Endothelial cell (in vitro differentiated cells): ENCODE measurements around the gene FADS2. TPM values are rescaled to one million over a fixed set of nuclear protein-coding genes. Genes with fewer than 3 reads are reported as not detected.

Experiments
- DNase-seq: peaks from one replicate; pipeline ENCODE4 v3.0.0; 2021; ENCODE audit warnings: low spot score
- H3K27ac Mint-ChIP-seq: one replicate; pipeline ENCODE4 v1.8.0; 2021; ENCODE audit warnings: mixed read lengths, inconsistent platforms; ENCODE audit not compliant: unreplicated experiment
- H3K27me3 Mint-ChIP-seq: one replicate; pipeline ENCODE4 v1.8.0; 2021; ENCODE audit warnings: mild to moderate bottlenecking, moderate library complexity, mixed read lengths, inconsistent platforms; ENCODE audit not compliant: unreplicated experiment
- H3K36me3 Mint-ChIP-seq: one replicate; pipeline ENCODE4 v1.8.0; 2021; ENCODE audit warnings: mild to moderate bottlenecking, low read depth, mixed read lengths, inconsistent platforms; ENCODE audit not compliant: unreplicated experiment
- H3K4me1 Mint-ChIP-seq: one replicate; pipeline ENCODE4 v1.8.0; 2021; ENCODE audit warnings: mild to moderate bottlenecking, mixed read lengths, inconsistent platforms; ENCODE audit not compliant: unreplicated experiment
- H3K4me3 Mint-ChIP-seq: one replicate; pipeline ENCODE4 v1.8.0; 2021; ENCODE audit warnings: mild to moderate bottlenecking, mixed read lengths, inconsistent platforms; ENCODE audit not compliant: unreplicated experiment
- H3K9me3 Mint-ChIP-seq: one replicate; pipeline ENCODE4 v1.8.0; 2021; ENCODE audit warnings: mixed read lengths, inconsistent platforms; ENCODE audit not compliant: unreplicated experiment
- CTCF ChIP-seq: fragments of 200-600 bp; sonication (generic); IDR thresholded peaks from one replicate; pipeline ENCODE4 v1.5.0; 2021; ENCODE audit warnings: antibody characterized with exemption; ENCODE audit not compliant: unreplicated experiment
- total RNA-seq: library from RNA; stranded (reverse); fragmentation: NEBNext Ultra II Directional; extraction: Animal tissue kit (Norgen Biotek cat#: 25700); gene quantifications from one replicate; pipeline ENCODE4 v1.2.1, GENCODE V29; 2021; ENCODE audit not compliant: unreplicated experiment

The FADS2 gene
- total RNA-seq, 1 donor from 2014 or later: 682 TPM

- no peak for TF ChIP-seq CTCF
- Mint-ChIP-seq H3K4me3 (no peak overlapping the region), H3K36me3 (no peaks in the 10 kb centered on the region), H3K4me1 (peaks cover 13% of the 10 kb centered on the region), H3K27ac (no peak overlapping the region), H3K9me3 (no peaks in the 10 kb centered on the region), H3K27me3 (peaks cover 13% of the 10 kb centered on the region)
- DNase-seq: no peak
These were observed 7.9 kb upstream of the FADS2 start for GRCh38 chr11:61820174-61820573.

GRCh38 chr11:61826930-61827570 is 1.1 kb upstream of the FADS2 start:
- Mint-ChIP-seq H3K27me3 (peaks cover 9% of the 10 kb centered on the region), H3K4me1 (peaks cover 39% of the 10 kb centered on the region), H3K36me3 (peaks cover 7% of the 10 kb centered on the region), H3K4me3 (peak overlapping the region; percentile 86), H3K9me3 (no peaks in the 10 kb centered on the region), H3K27ac (peak overlapping the region; percentile 89)
- no peak for DNase-seq
- TF ChIP-seq CTCF: no peak

- H3K27me3 Mint-ChIP-seq: peaks cover 15% of the 10 kb centered on the region
- H3K4me1 Mint-ChIP-seq: peaks cover 49% of the 10 kb centered on the region
- DNase-seq: no peak
- H3K9me3 Mint-ChIP-seq: no peaks in the 10 kb centered on the region
- TF ChIP-seq CTCF: no peak
- H3K27ac Mint-ChIP-seq: peak overlapping the region; percentile 42
- peaks cover 16% of the 10 kb centered on the region for H3K36me3 Mint-ChIP-seq
- peak overlapping the region; percentile 98 for H3K4me3 Mint-ChIP-seq
These were observed 204 bp downstream of the FADS2 start for GRCh38 chr11:61828379-61828628.

- Mint-ChIP-seq H3K27me3 (peaks cover 19% of the 10 kb centered on the region), H3K27ac (peak overlapping the region; percentile 61), H3K36me3 (peaks cover 21% of the 10 kb centered on the region), H3K9me3 (no peaks in the 10 kb centered on the region), H3K4me3 (peak overlapping the region; percentile 98), H3K4me1 (peaks cover 54% of the 10 kb centered on the region)
- peak; percentile 62 for DNase-seq
- TF ChIP-seq CTCF: peak; percentile 39
These were observed 718 bp downstream of the FADS2 start for GRCh38 chr11:61828629-61829407.

- peak overlapping the region; percentile 45 for H3K27ac Mint-ChIP-seq
- TF ChIP-seq CTCF: no peak
- DNase-seq: no peak
- peaks cover 19% of the 10 kb centered on the region for H3K27me3 Mint-ChIP-seq
- peak overlapping the region; percentile 98 for H3K4me3 Mint-ChIP-seq
- H3K36me3 Mint-ChIP-seq: peaks cover 24% of the 10 kb centered on the region
- peaks cover 63% of the 10 kb centered on the region for H3K4me1 Mint-ChIP-seq
- H3K9me3 Mint-ChIP-seq: no peaks in the 10 kb centered on the region
These were observed 1.7 kb downstream of the FADS2 start for GRCh38 chr11:61829806-61830205.
